Sigmoid colon (tissue), 7 donors: ENCODE results near the gene SERPINH1. TPM values are rescaled to one million over a fixed set of nuclear protein-coding genes. Genes with fewer than 3 reads are reported as not detected.
A peak's percentile ranks its signal among the peaks of the same experiment; 100 is the strongest.

Experiments used
- DNase-seq: peaks from one replicate; pipeline ENCODE4 v3.0.0-alpha.2; 2019
- H3K27ac ChIP-seq, 4 donors: fragments of 200-600 bp; sonication (generic); one replicate each; pipeline ENCODE4 v1.5.1; 2016 to 2019; ENCODE audit warnings: mild to moderate bottlenecking in 1 of 4
- H3K27me3 ChIP-seq, 3 donors: fragments of 200-600 bp; sonication (generic); one replicate each; pipeline ENCODE4 v1.5.1; 2019; ENCODE audit warnings: mild to moderate bottlenecking in 1 of 3
- H3K36me3 ChIP-seq, 4 donors: fragments of 200-600 bp; sonication (generic); one replicate each; pipeline ENCODE4 v1.5.1; 2016 to 2019
- H3K4me1 ChIP-seq, 4 donors: fragments of 200-600 bp; sonication (generic); one replicate each; pipeline ENCODE4 v1.5.1; 2017 to 2019
- H3K4me3 ChIP-seq, 4 donors: fragments of 200-600 bp; sonication (generic); one replicate each; pipeline ENCODE4 v1.5.1; 2017 to 2019; ENCODE audit warnings: mild to moderate bottlenecking in 2 of 4, moderate library complexity in 1 of 4
- H3K9me3 ChIP-seq, 4 donors: fragments of 200-600 bp in 3 of 4; sonication (generic) in 3 of 4; one replicate each; pipeline versions ENCODE4 v1.5.1 to v1.6.1; 2013 to 2019
- CTCF ChIP-seq, 4 experiments: fragments of 450-650 bp in 3 of 4; fragments of 200-600 bp in 1 of 4; IDR thresholded peaks; one replicate each; pipeline ENCODE4 v1.5.1; 2016 to 2019; ENCODE audit warnings: antibody characterized with exemption in 4 of 4, mild to moderate bottlenecking in 3 of 4, moderate library complexity in 2 of 4
- EP300 ChIP-seq, 4 donors: sonication (generic); formaldehyde crosslinking; IDR thresholded peaks; one replicate each; pipeline ENCODE4 v1.6.1; 2017; ENCODE audit warnings: antibody characterized with exemption in 4 of 4
- POLR2A ChIP-seq, 2 donors: fragments of 450-650 bp; IDR thresholded peaks; one replicate each; pipeline ENCODE4 v1.6.1; 2016; ENCODE audit warnings: antibody characterized with exemption in 2 of 2, mild to moderate bottlenecking in 2 of 2, moderate library complexity in 2 of 2
- POLR2AphosphoS5 ChIP-seq, 4 donors: sonication (generic); formaldehyde crosslinking; IDR thresholded peaks; one replicate each; pipeline ENCODE4 v1.6.1; 2017; ENCODE audit warnings: antibody characterized with exemption in 4 of 4
- WGBS, 2 donors: extraction: QIAGEN DNeasy Blood & Tissue Kit; methylation state at CpG; one replicate each; pipeline ENCODE4 v1.1.7; 2013; 5-methylcytosine and 5-hydroxymethylcytosine counted together
- intact Hi-C: fragments of 100-400 bp; cut with DNase I; formaldehyde crosslinking; loops from one replicate; pipeline ENCODE4 v1.15.1; 2023
- polyA plus RNA-seq, 3 donors: library from polyadenylated mRNA; stranded (reverse); fragments of 200-250 nt; gene quantifications; one replicate each; pipeline ENCODE4 v1.2.3, GENCODE V29; 2013
- total RNA-seq, 4 donors: library from RNA; depleted of rRNA; stranded (reverse); fragments of >200 nt; gene quantifications; one replicate each; pipeline ENCODE4 v1.1.0, GENCODE V29; 2016
- donor health status: healthy with polysubstance abuse.
- donor health status: Bipolar disorder and iron deficiency.
- donor health status: healthy.

Gene SERPINH1
- total and polyA plus RNA-seq, 7 donors, result 12.0 to 201 (median 151) TPM

GRCh38 chr11:75567971-75568370 is 5.9 kb downstream of the SERPINH1 start:
- H3K4me1 ChIP-seq, result peaks cover 0 to 76% (median 64%) of the 10 kb centered on the region in 4 donors
- WGBS, 2 donors, result 92 to 96% methylated on average over 6 of the region's 6 CpGs
- H3K36me3 ChIP-seq, result peaks cover 34 to 71% (median 66%) of the 10 kb centered on the region in 4 donors
- no peaks in the 10 kb centered on the region for H3K27me3 ChIP-seq
- no peak for DNase-seq
- H3K4me3 ChIP-seq, result no peak overlapping the region
- H3K9me3 ChIP-seq, result no peaks in the 10 kb centered on the region
- intact Hi-C loops, result no loop called here
- TF ChIP-seq POLR2AphosphoS5 (IDR thresholded peaks at IDR 0.05), result no peak
- TF ChIP-seq CTCF (IDR thresholded peaks at IDR 0.05), result no peak
- TF ChIP-seq EP300 (IDR thresholded peaks at IDR 0.05), result no peak
- TF ChIP-seq POLR2A (IDR thresholded peaks at IDR 0.05), result no peak
- H3K27ac ChIP-seq, result peak overlapping the region in 3 of 4 donors; percentile 15 to 98 (median 23)

- 87 to 89% methylated on average over 14 of the region's 14 CpGs for WGBS, 2 donors
- H3K36me3 ChIP-seq, result peaks cover 34 to 79% (median 70%) of the 10 kb centered on the region in 4 donors
- intact Hi-C loops, result no loop called here
- no peaks in the 10 kb centered on the region for H3K9me3 ChIP-seq
- H3K27ac ChIP-seq, result no peak overlapping the region
- H3K27me3 ChIP-seq, result no peaks in the 10 kb centered on the region
- TF ChIP-seq EP300 (IDR thresholded peaks at IDR 0.05) (no peak), POLR2AphosphoS5 (IDR thresholded peaks at IDR 0.05) (no peak), POLR2A (IDR thresholded peaks at IDR 0.05) (no peak), CTCF (IDR thresholded peaks at IDR 0.05) (no peak)
- no peak overlapping the region for H3K4me3 ChIP-seq
- peaks cover 0 to 73% (median 60%) of the 10 kb centered on the region in 4 donors for H3K4me1 ChIP-seq
- DNase-seq, result no peak
Observed at GRCh38 chr11:75568616-75569219, 6.7 kb downstream of the SERPINH1 start.

- no peaks in the 10 kb centered on the region for H3K9me3 ChIP-seq
- H3K27me3 ChIP-seq, result no peaks in the 10 kb centered on the region
- DNase-seq, result no peak
- H3K4me3 ChIP-seq, result no peak overlapping the region
- peaks cover 34 to 83% (median 73%) of the 10 kb centered on the region in 4 donors for H3K36me3 ChIP-seq
- peaks cover 0 to 53% (median 40%) of the 10 kb centered on the region in 4 donors for H3K4me1 ChIP-seq
- TF ChIP-seq EP300 (IDR thresholded peaks at IDR 0.05) (no peak), CTCF (IDR thresholded peaks at IDR 0.05) (no peak), POLR2A (IDR thresholded peaks at IDR 0.05) (no peak), POLR2AphosphoS5 (IDR thresholded peaks at IDR 0.05) (no peak)
- WGBS, 2 donors, result 72 to 75% methylated on average over 9 of the region's 9 CpGs
- H3K27ac ChIP-seq, result peak overlapping the region in 1 of 4 donors; percentile 20
- intact Hi-C loops, result no loop called here
Observed at GRCh38 chr11:75570559-75571139, 8.6 kb downstream of the SERPINH1 start.

GRCh38 chr11:75571625-75572024 is 9.6 kb downstream of the SERPINH1 start:
- no peak overlapping the region for H3K4me3 ChIP-seq
- intact Hi-C loops, result no loop called here
- DNase-seq, result no peak
- H3K27me3 ChIP-seq, result no peaks in the 10 kb centered on the region
- peak overlapping the region in 1 of 4 donors; percentile 47 for H3K27ac ChIP-seq
- H3K9me3 ChIP-seq, result no peaks in the 10 kb centered on the region
- peaks cover 34 to 75% (median 69%) of the 10 kb centered on the region in 4 donors for H3K36me3 ChIP-seq
- WGBS, 2 donors, result 89 to 96% methylated on average over 14 of the region's 14 CpGs
- TF ChIP-seq POLR2AphosphoS5 (IDR thresholded peaks at IDR 0.05), result no peak
- no peak for TF ChIP-seq EP300 (IDR thresholded peaks at IDR 0.05)
- no peak for TF ChIP-seq CTCF (IDR thresholded peaks at IDR 0.05)
- H3K4me1 ChIP-seq, result peaks cover 0 to 49% (median 33%) of the 10 kb centered on the region in 4 donors
